H1 (cell line): ENCODE measurements around the gene TSC2. TPM values are rescaled to one million over a fixed set of nuclear protein-coding genes. Genes with fewer than 3 reads are reported as not detected.

ENCODE experiments used
- GABPA ChIP-seq: IDR thresholded peaks from 2 replicates; pipeline ENCODE4 v1.6.1; 2011; ENCODE audit warnings: mild to moderate bottlenecking, low read length, moderate library complexity, borderline replicate concordance; ENCODE audit not compliant: insufficient read depth
- JUND ChIP-seq: IDR thresholded peaks from 2 replicates; pipeline ENCODE4 v1.6.1; 2011; ENCODE audit warnings: mild to moderate bottlenecking, improper control_type of control experiment, low read length
- POU5F1 ChIP-seq: IDR thresholded peaks from 2 replicates; pipeline ENCODE4 v1.6.1; 2011; ENCODE audit warnings: low read depth, mild to moderate bottlenecking, low read length, moderate library complexity
- RAD21 ChIP-seq, 2 experiments: IDR thresholded peaks in 1 of 2; conservative IDR thresholded peaks in 1 of 2; 2 replicates each; pipeline ENCODE4 v1.6.1; 2011; ENCODE audit warnings: low read depth in 2 of 2, low read length in 2 of 2, improper control_type of control experiment in 1 of 2, inconsistent platforms in 1 of 2, mild to moderate bottlenecking in 1 of 2, moderate library complexity in 1 of 2
- TBP ChIP-seq: IDR thresholded peaks from 2 replicates; pipeline ENCODE4 v1.6.1; 2011; ENCODE audit warnings: low read depth, low read length, improper control_type of control experiment
- polyA plus RNA-seq, 7 experiments: library from polyadenylated mRNA; depleted of rRNA in 3 of 7; stranded (reverse) in 5 of 7; unstranded in 2 of 7; fragments of >200 nt in 5 of 7; fragments of 200-250 nt in 2 of 7; gene quantifications; 1 replicate in 5 of 7; 2 replicates in 1 of 7; 4 replicates in 1 of 7; pipeline versions ENCODE4 v1.2.1 to v1.2.3, GENCODE V29; 2011 to 2013; ENCODE audit warnings: missing spikeins in 2 of 7, mixed read lengths in 2 of 7
- total RNA-seq: library from RNA; stranded (reverse); fragmentation: NEBNext Ultra II Directional; extraction: Animal tissue kit (Norgen Biotek cat#: 25700); gene quantifications from 2 replicates; pipeline ENCODE4 v1.2.1, GENCODE V29; 2021

TSC2 gene
- total and polyA plus RNA-seq, 2 of the 8 experiments (the other 6 are each of a cell fraction or from before 2014, with no cell fraction given): 65.9 to 96.6 TPM

- TF ChIP-seq RAD21 (IDR thresholded peaks at IDR 0.05 in 1 of 2, conservative IDR thresholded peaks at IDR 0.05 in 1 of 2; ENCODE audit: low read depth in 2 of 2, low read length in 2 of 2) (no peak), JUND (no peak), POU5F1 (no peak), GABPA (no peak), TBP (no peak)
Observed at GRCh38 chr16:2039274-2040031, 8.3 kb upstream of the TSC2 start (continued).
